ENCODE data around the gene COL11A2.
A peak's percentile ranks its signal among the peaks of the same experiment; 100 is the strongest.

Gene COL11A2

GRCh38 chr6:33198159-33198852, 6.0 kb upstream of the COL11A2 start:
- Histone ChIP-seq H3K9me3 (ENCODE audit: control insufficient read depth, insufficient read depth, low read length) (no peaks in the 10 kb centered on the region), H3K9ac (ENCODE audit: low read depth, low read length) (no peak overlapping the region), H3K4me3 (ENCODE audit: low read depth, low read length) (no peak overlapping the region), H3K4me1 (ENCODE audit: control insufficient read depth, insufficient read depth, low read length) (peaks cover 18% of the 10 kb centered on the region), H3K36me3 (ENCODE audit: control insufficient read depth, insufficient read depth, low read length) (peaks cover 38% of the 10 kb centered on the region), H3K27me3 (ENCODE audit: control insufficient read depth, insufficient read depth, low read length) (no peaks in the 10 kb centered on the region)

GRCh38 chr6:33197431-33198048, 5.3 kb upstream of the COL11A2 start:
- H3K36me3 ChIP-seq (ENCODE audit: control insufficient read depth, insufficient read depth, low read length): peaks cover 32% of the 10 kb centered on the region
- no peak overlapping the region for H3K4me3 ChIP-seq (ENCODE audit: low read depth, low read length)
- H3K4me1 ChIP-seq (ENCODE audit: control insufficient read depth, insufficient read depth, low read length): peaks cover 18% of the 10 kb centered on the region
- no peaks in the 10 kb centered on the region for H3K9me3 ChIP-seq (ENCODE audit: control insufficient read depth, insufficient read depth, low read length)
- no peak overlapping the region for H3K9ac ChIP-seq (ENCODE audit: low read depth, low read length)
- no peaks in the 10 kb centered on the region for H3K27me3 ChIP-seq (ENCODE audit: control insufficient read depth, insufficient read depth, low read length)

- peaks cover 16% of the 10 kb centered on the region for H3K27me3 ChIP-seq (ENCODE audit: control insufficient read depth, insufficient read depth, low read length)
- H3K9ac ChIP-seq (ENCODE audit: low read depth, low read length): no peak overlapping the region
- no peak overlapping the region for H3K4me3 ChIP-seq (ENCODE audit: low read depth, low read length)
- no peaks in the 10 kb centered on the region for H3K9me3 ChIP-seq (ENCODE audit: control insufficient read depth, insufficient read depth, low read length)
- H3K4me1 ChIP-seq (ENCODE audit: control insufficient read depth, insufficient read depth, low read length): peaks cover 10% of the 10 kb centered on the region
- H3K36me3 ChIP-seq (ENCODE audit: control insufficient read depth, insufficient read depth, low read length): peaks cover 21% of the 10 kb centered on the region
Observed at GRCh38 chr6:33195304-33196165, 3.3 kb upstream of the COL11A2 start.

GRCh38 chr6:33194431-33194979, 2.2 kb upstream of the COL11A2 start:
- H3K4me1 ChIP-seq (ENCODE audit: control insufficient read depth, insufficient read depth, low read length): peaks cover 10% of the 10 kb centered on the region
- no peak overlapping the region for H3K4me3 ChIP-seq (ENCODE audit: low read depth, low read length)
- H3K9ac ChIP-seq (ENCODE audit: low read depth, low read length): no peak overlapping the region
- H3K27me3 ChIP-seq (ENCODE audit: control insufficient read depth, insufficient read depth, low read length): peaks cover 19% of the 10 kb centered on the region
- no peaks in the 10 kb centered on the region for H3K9me3 ChIP-seq (ENCODE audit: control insufficient read depth, insufficient read depth, low read length)
- peaks cover 21% of the 10 kb centered on the region for H3K36me3 ChIP-seq (ENCODE audit: control insufficient read depth, insufficient read depth, low read length)

GRCh38 chr6:33193619-33194018, 1.4 kb upstream of the COL11A2 start:
- peaks cover 22% of the 10 kb centered on the region for H3K27me3 ChIP-seq (ENCODE audit: control insufficient read depth, insufficient read depth, low read length)
- H3K4me1 ChIP-seq (ENCODE audit: control insufficient read depth, insufficient read depth, low read length): peaks cover 10% of the 10 kb centered on the region
- no peak overlapping the region for H3K9ac ChIP-seq (ENCODE audit: low read depth, low read length)
- H3K4me3 ChIP-seq (ENCODE audit: low read depth, low read length): peak overlapping the region; percentile 39
- H3K9me3 ChIP-seq (ENCODE audit: control insufficient read depth, insufficient read depth, low read length): no peaks in the 10 kb centered on the region
- H3K36me3 ChIP-seq (ENCODE audit: control insufficient read depth, insufficient read depth, low read length): peaks cover 21% of the 10 kb centered on the region

DNA sequence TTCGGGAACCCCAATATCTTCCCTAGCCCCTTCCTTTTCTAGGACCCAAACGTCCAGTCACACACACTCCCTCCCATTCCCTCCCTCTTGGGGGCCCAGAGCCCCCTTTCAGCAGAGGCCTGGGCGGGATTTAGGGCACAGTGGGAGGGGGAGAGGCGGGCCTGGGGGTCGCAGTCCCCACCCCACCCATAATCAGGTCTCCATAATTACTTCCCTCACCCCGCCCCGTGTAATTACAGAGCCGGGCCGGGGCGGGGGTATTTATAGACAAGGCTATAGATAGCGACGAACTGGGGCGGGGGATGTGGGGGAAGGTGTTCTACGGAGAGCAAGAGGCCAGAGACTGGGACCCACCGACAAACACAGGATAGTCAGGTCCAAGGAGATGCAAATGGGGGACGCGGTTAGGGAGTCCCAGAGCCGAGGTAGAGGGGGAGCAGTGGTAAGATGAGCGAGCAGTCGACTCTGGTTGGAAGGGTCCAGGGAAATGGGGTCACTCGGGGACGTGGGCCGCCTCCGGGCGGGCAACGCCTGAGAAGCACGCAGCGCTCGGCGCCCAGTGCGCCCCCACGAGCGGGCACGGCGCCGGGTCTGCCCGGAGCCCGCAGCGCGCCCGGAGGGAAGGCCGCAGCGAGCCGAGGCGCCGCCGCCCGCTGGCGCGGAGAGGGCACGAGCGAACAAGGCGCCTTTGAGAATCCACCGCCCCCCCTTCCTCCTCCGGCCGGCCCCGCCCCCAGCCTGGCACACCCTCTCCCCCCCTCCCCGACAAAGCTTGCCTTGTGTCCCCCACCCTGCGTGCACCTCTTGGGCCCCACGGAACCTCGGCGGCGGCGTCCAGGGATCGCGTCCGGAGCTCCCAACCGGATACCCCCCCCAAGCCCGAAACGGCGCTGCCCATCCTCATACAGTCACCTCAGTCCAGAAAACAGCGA, 670 bp upstream of the COL11A2 start:
- Histone ChIP-seq H3K9me3 (ENCODE audit: control insufficient read depth, insufficient read depth, low read length) (no peaks in the 10 kb centered on the region), H3K36me3 (ENCODE audit: control insufficient read depth, insufficient read depth, low read length) (peaks cover 21% of the 10 kb centered on the region), H3K27me3 (ENCODE audit: control insufficient read depth, insufficient read depth, low read length) (peaks cover 22% of the 10 kb centered on the region), H3K4me3 (ENCODE audit: low read depth, low read length) (peak overlapping the region; percentile 72), H3K4me1 (ENCODE audit: control insufficient read depth, insufficient read depth, low read length) (peaks cover 8% of the 10 kb centered on the region), H3K9ac (ENCODE audit: low read depth, low read length) (peak overlapping the region; percentile 54)

DNA sequence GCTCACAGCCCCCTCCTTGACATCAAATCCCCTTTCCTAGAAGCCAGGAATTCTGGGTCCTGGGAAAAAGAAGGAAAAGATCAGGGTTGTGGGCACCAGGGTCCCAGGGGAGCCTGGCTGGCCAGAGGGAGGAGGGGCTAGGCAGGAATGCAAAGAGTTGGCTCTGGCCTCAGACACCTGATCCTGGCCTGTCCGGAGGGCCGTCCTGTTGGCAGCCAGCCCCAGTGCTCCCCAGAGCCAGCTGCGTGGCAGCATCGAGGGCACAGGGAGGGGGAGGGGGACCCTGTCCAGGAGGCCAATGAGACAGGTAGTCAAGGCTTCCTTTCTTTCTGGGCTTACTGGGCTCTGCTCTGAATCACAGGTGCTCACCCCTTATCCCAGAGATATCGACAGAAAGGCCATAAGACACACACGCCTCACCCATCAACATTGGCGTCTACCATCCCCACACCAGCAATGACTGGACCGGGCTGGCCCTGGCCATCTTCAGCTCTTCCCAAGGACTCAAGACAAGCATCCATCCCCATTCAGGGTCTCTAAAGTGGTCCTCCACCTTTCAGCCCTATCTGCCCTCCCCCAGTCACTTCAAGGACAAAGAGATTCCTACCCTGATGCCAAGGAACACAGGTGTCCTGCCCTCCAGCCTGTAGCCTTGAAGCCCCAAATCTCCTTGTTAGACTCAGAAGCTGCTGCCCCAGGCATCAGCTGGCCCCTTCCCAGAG, 723 bp downstream of the COL11A2 start:
- no peak overlapping the region for H3K9ac ChIP-seq (ENCODE audit: low read depth, low read length)
- peak overlapping the region; percentile 72 for H3K4me3 ChIP-seq (ENCODE audit: low read depth, low read length)
- H3K4me1 ChIP-seq (ENCODE audit: control insufficient read depth, insufficient read depth, low read length): peaks cover 2% of the 10 kb centered on the region
- H3K27me3 ChIP-seq (ENCODE audit: control insufficient read depth, insufficient read depth, low read length): peaks cover 22% of the 10 kb centered on the region
- H3K36me3 ChIP-seq (ENCODE audit: control insufficient read depth, insufficient read depth, low read length): peaks cover 21% of the 10 kb centered on the region
- no peaks in the 10 kb centered on the region for H3K9me3 ChIP-seq (ENCODE audit: control insufficient read depth, insufficient read depth, low read length)

- Histone ChIP-seq H3K27me3 (ENCODE audit: control insufficient read depth, insufficient read depth, low read length) (peaks cover 22% of the 10 kb centered on the region), H3K9ac (ENCODE audit: low read depth, low read length) (no peak overlapping the region), H3K36me3 (ENCODE audit: control insufficient read depth, insufficient read depth, low read length) (peaks cover 14% of the 10 kb centered on the region), H3K9me3 (ENCODE audit: control insufficient read depth, insufficient read depth, low read length) (no peaks in the 10 kb centered on the region), H3K4me3 (ENCODE audit: low read depth, low read length) (no peak overlapping the region), H3K4me1 (ENCODE audit: control insufficient read depth, insufficient read depth, low read length) (peaks cover 4% of the 10 kb centered on the region)
Observed at GRCh38 chr6:33190504-33191107, 1.7 kb downstream of the COL11A2 start.

- peaks cover 4% of the 10 kb centered on the region for H3K4me1 ChIP-seq (ENCODE audit: control insufficient read depth, insufficient read depth, low read length)
- H3K4me3 ChIP-seq (ENCODE audit: low read depth, low read length): no peak overlapping the region
- peaks cover 22% of the 10 kb centered on the region for H3K27me3 ChIP-seq (ENCODE audit: control insufficient read depth, insufficient read depth, low read length)
- no peaks in the 10 kb centered on the region for H3K9me3 ChIP-seq (ENCODE audit: control insufficient read depth, insufficient read depth, low read length)
- peaks cover 7% of the 10 kb centered on the region for H3K36me3 ChIP-seq (ENCODE audit: control insufficient read depth, insufficient read depth, low read length)
- no peak overlapping the region for H3K9ac ChIP-seq (ENCODE audit: low read depth, low read length)
Observed at GRCh38 chr6:33189625-33190448, 2.4 kb downstream of the COL11A2 start.

DNA sequence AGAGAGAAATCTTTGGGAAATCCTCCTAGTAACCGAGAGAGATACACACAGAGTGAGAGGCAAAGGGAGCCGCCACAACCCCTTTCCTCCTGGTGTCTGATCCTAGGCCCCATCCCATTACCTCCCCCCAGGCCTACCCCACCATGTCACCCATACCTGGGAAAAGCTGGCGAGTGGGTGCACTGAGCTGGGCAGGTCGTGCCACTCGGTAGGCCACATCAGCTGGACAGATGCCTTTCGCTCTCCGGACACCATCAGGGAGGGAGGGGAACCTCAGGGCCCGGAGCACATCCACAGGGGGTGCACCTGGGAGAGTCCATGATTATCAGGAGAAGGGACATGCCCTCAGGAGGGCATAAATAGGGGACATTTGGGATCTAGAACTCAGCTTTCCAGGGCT, 3.1 kb downstream of the COL11A2 start:
- Histone ChIP-seq H3K27me3 (ENCODE audit: control insufficient read depth, insufficient read depth, low read length) (peaks cover 22% of the 10 kb centered on the region), H3K9me3 (ENCODE audit: control insufficient read depth, insufficient read depth, low read length) (no peaks in the 10 kb centered on the region), H3K4me1 (ENCODE audit: control insufficient read depth, insufficient read depth, low read length) (peaks cover 4% of the 10 kb centered on the region), H3K4me3 (ENCODE audit: low read depth, low read length) (no peak overlapping the region), H3K9ac (ENCODE audit: low read depth, low read length) (no peak overlapping the region), H3K36me3 (ENCODE audit: control insufficient read depth, insufficient read depth, low read length) (peaks cover under 1% of the 10 kb centered on the region)
